HL-60 (cell line): Measurements from ENCODE around the gene CPPED1.

Experiments used
- POLR2AphosphoS5 ChIP-seq: IDR thresholded peaks from 2 replicates; pipeline ENCODE4 v1.6.1; 2012; ENCODE audit warnings: low read depth
- SPI1 ChIP-seq: IDR thresholded peaks from 2 replicates; pipeline ENCODE4 v1.6.1; 2012; ENCODE audit warnings: low read depth, mild to moderate bottlenecking, borderline replicate concordance
- TF ChIP-seq, protein P1 (sequence below): IDR thresholded peaks from one replicate; pipeline ENCODE4 v1.5.1; 2011; ENCODE audit warnings: low read length, control low read depth, inconsistent platforms; ENCODE audit not compliant: insufficient read depth
- TF ChIP-seq, protein P2 (sequence below): IDR thresholded peaks from 2 replicates; pipeline ENCODE4 v1.6.1; 2012; ENCODE audit warnings: low read depth; ENCODE audit not compliant: insufficient replicate concordance

DNA sequence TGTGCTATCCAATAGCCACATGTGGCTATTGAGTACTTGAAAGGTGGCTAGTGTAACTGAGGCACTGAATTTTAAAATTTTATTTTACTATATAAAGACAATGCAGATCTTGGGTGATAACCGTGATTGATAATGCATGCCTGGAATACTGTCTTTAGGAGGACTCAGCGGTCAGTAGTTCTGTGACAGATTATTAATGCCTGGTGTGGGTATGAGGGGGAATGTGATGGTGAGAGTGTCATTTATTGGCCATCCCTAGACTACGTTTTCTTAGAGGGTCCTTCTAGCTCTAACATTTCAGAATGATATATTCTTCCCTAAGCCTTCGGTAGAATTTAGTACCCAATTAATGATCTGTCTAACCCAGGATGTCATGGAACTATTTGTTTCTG, 157.6 kb downstream of the CPPED1 start:
- TF ChIP-seq, protein P1, sequence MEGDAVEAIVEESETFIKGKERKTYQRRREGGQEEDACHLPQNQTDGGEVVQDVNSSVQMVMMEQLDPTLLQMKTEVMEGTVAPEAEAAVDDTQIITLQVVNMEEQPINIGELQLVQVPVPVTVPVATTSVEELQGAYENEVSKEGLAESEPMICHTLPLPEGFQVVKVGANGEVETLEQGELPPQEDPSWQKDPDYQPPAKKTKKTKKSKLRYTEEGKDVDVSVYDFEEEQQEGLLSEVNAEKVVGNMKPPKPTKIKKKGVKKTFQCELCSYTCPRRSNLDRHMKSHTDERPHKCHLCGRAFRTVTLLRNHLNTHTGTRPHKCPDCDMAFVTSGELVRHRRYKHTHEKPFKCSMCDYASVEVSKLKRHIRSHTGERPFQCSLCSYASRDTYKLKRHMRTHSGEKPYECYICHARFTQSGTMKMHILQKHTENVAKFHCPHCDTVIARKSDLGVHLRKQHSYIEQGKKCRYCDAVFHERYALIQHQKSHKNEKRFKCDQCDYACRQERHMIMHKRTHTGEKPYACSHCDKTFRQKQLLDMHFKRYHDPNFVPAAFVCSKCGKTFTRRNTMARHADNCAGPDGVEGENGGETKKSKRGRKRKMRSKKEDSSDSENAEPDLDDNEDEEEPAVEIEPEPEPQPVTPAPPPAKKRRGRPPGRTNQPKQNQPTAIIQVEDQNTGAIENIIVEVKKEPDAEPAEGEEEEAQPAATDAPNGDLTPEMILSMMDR: no peak
- TF ChIP-seq, protein P2, sequence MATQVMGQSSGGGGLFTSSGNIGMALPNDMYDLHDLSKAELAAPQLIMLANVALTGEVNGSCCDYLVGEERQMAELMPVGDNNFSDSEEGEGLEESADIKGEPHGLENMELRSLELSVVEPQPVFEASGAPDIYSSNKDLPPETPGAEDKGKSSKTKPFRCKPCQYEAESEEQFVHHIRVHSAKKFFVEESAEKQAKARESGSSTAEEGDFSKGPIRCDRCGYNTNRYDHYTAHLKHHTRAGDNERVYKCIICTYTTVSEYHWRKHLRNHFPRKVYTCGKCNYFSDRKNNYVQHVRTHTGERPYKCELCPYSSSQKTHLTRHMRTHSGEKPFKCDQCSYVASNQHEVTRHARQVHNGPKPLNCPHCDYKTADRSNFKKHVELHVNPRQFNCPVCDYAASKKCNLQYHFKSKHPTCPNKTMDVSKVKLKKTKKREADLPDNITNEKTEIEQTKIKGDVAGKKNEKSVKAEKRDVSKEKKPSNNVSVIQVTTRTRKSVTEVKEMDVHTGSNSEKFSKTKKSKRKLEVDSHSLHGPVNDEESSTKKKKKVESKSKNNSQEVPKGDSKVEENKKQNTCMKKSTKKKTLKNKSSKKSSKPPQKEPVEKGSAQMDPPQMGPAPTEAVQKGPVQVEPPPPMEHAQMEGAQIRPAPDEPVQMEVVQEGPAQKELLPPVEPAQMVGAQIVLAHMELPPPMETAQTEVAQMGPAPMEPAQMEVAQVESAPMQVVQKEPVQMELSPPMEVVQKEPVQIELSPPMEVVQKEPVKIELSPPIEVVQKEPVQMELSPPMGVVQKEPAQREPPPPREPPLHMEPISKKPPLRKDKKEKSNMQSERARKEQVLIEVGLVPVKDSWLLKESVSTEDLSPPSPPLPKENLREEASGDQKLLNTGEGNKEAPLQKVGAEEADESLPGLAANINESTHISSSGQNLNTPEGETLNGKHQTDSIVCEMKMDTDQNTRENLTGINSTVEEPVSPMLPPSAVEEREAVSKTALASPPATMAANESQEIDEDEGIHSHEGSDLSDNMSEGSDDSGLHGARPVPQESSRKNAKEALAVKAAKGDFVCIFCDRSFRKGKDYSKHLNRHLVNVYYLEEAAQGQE: no peak
- no peak for TF ChIP-seq POLR2AphosphoS5
- no peak for TF ChIP-seq SPI1
